Measurements from ENCODE around the gene ARL11.

The ARL11 gene

DNA sequence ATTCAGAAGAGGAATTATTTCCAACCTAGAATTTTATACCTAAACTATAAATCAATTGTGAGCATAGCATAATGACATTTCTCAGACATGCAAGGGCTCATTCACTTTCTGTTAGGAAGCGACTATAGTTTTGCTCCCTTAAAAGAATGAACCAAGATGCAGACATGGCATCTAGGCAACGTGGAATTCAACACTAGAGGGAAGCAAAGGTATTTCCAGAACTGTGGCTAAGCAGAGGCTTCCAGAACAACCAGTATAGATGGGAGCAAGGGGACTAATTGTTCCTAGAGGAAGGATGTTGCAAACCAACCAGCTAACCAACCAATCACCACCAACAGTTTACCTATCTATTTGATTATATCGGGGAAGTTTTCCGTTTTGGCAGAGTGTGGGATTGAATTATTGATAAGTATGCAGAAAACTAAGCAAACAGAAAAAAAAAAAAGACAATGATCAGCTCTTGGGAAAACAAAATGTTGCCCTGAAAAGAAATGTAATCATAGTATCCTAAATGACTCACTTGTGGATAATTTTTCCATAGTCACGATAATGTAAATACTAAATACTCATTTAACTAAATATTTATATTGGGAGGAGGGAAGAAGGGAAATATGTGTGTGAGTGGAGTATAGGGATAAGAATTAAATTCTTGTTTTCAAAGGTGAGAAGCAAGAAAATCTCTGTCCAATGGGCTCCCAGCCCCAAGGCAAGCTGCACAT is 21.1 kb downstream of the ARL11 start:
- DNase-seq (ENCODE audit: low spot score), result no peak

DNA sequence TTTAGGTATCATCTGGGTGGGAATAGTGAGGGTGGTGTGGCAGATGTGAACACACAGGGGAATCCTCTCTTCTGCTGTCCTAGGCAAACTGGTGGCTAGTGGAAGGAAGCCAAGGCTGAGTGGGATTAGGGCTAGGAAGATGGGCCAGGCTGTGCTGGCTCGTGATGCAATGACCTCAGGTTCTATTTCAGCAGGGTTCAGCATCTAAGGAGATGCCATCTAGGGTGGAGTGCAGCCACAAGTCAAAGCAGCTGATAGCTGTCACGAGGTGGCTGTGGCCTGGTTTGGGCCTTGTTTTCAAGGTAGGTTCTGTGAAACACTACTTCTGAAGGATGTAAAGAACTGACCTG is 21.6 kb downstream of the ARL11 start:
- DNase-seq (ENCODE audit: low spot score), result no peak

GRCh38 chr13:49651570-49652354 is 23.5 kb downstream of the ARL11 start:
- no peak for DNase-seq (ENCODE audit: low spot score)

DNA sequence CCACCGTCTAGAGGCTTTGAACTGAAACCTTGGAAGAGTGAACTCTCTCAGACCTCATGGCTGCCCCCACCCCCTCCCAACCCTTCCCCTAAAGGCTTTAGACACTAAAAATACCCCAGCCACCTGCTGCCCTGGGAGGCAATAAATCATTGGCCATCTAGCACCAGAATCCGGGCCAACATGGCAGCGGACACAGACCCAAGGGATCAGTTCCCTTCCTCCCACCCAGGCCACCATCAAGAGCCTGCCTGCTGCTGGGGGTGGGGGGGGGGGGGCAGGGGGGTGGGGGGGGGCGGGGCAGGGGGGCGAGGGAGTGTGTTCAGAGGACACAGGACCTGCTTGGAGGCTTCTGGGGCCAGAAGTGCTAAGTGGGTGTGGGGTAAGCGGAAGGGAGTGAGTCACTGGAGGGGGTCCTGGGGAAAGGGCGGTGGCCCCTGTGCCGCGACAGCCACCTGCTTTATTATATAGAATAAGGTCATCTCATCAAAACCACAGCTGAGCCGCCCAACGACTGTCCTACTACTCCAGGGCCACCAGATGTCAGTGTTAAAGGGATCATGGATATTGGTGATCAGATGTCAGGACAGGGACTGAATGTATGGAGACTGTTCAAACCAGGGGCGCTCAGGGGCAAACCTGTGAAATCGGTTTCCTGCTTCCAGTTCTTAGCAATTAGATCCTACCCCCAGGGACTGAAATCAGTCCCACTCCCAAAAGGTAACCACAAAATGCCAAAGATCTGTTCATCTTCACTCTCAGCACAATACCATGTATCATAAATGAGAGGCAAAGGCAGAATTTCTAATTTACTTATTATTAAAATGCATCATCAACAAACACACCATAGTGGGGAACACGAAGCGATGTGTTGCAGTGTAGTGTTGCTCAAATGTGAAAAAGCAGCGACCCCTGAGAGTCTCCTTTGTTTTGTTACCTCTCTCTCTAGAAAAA is 24.3 kb downstream of the ARL11 start:
- no peak for DNase-seq (ENCODE audit: low spot score)

- no peak for DNase-seq (ENCODE audit: low spot score)
Measured at GRCh38 chr13:49653478-49653877, 25.2 kb downstream of the ARL11 start.

GRCh38 chr13:49654011-49654410 is 25.7 kb downstream of the ARL11 start:
- no peak for DNase-seq (ENCODE audit: low spot score)

DNA sequence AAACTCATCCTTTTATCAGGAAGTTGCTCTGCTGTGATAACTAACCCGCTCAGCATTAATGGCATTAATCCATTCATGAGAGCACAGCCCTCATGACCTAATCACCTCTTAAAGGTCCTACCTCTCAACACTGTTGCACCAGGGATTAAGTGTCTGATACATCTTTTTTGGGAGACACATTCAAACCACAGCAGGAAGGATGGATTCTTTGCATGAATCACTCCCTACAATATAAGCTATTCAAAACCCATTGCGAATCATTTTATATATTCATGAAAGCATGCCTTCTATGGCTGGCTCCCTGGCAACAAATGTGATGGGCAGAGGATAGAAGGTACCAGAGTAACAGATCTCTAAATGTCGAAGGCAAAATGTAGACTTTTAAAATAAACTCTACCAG is 27.6 kb downstream of the ARL11 start:
- no peak for DNase-seq (ENCODE audit: low spot score)

DNA sequence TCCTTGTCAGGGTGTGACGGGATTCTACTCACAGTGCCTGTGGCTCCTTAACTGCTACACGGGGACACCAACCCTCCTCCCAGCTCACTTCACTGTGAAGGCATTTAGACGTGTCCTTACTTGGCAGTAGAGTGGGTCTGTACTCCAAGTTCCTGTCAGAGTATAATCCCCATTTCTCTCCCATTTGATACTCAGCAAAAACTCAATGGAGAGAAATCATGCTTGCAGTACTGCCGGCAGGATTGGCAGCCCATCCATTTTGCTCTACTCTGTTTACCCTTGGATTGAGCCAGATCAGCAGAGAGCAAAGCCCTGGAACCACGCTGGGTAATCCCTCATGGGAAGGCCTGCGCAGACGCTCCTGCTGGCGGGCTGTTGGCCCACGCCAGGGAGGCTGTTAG is 28.9 kb downstream of the ARL11 start:
- no peak for DNase-seq (ENCODE audit: low spot score)

DNA sequence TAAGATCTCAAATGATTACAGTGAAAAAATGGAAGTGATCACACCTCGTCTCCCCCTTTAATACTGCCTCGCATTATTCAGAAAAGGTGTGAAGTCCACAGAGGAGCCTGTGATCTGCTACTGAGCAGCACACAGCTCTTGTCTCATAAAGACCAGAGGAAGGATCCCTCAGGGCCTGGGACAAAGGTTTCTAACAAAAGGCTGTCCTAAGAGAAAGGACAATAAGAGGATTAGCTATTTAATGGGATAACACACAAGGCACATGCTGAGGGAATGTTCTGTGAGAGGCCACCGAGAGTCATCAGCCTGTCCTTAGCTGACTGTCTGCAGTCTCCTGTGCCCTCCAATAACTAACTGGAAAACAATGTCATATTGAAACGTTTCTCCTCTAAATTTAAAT is 36.3 kb downstream of the ARL11 start:
- DNase-seq (ENCODE audit: low spot score), result no peak

DNA sequence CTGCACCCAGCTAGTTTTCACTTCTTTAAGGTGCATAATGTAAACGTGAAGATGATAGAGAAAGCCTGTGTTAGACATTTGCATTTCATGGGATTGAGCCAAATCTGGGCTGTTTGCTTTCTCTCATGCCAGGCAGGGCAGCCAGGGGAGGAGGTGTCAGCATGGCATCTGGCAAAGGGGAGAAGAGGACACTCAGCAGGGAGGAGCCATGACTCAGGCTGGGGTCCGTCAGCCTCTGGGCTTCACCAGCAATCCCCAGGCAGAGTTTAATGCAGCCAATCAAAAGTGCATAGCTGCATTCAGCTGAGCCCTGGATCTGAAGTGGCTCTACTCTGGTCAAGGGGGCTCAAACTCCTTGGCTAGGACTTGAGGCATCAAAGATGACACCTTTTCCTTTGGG is 39.5 kb downstream of the ARL11 start:
- no peak for DNase-seq (ENCODE audit: low spot score)

DNA sequence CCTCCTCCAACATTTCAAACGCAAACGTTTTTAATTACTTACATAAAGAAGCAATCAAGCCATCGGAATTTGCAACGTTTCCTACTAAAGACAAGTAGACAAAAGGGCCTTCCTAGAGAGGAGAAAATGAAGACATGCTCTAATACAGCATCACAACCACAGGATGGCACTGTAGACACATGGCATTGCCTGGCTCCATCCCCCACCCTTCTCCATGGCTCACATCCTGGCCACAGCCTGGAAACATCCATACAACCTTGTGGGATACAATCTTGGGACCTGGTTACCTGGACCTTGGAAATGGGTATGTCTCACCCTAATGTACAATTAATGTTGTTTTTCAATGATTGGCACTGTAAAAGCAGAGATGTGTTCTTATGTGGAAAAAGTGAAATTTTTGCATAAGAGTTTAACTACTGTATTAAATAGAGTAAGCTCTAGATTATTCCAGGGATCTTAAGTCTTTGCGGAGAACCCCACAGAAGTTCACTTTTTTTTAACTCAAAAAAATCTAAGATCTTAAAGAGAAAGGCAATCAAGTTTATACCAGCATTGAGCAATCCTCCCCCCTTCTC is 41.5 kb downstream of the ARL11 start:
- DNase-seq (ENCODE audit: low spot score), result peak; percentile 81

- no peak for DNase-seq (ENCODE audit: low spot score)
Measured at GRCh38 chr13:49670828-49671227, 42.5 kb downstream of the ARL11 start.

GRCh38 chr13:49676581-49677298 is 48.4 kb downstream of the ARL11 start:
- no peak for DNase-seq (ENCODE audit: low spot score)

DNA sequence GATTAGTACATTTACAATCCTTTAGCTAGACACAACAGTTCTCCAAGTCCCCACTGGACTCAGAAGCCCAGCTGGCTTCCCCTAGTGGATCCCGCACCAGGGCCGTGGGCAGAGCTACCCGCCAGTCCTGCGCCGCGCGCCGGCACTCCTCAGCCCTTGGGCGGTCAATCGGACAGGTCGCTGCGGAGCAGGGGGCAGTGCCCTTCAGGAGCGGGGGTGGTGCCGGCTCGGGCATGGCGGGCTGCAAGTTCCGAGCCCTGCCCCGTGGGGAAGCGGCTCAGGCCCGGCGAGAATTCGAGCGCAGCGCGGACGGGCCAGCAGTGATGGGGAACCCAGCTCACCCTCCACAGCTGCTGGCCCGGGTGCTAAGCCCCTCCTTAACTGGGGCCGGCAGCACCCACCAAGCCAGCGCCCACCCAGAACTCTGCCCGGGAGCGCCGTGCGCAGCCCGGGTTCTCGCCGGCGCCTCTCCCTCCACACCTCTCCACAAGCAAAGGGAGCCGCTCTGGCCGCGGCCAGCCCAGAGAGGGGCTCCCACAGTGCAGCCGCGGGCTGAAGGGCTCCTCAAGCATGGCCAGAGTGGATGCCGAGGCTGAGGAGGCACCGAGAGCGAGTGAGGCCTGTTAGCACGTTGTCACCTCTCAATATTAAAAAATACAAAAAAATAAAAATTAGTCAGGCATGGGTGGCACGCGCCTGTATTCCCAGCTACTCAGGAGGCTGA is 50.0 kb downstream of the ARL11 start:
- DNase-seq (ENCODE audit: low spot score), result no peak

- no peak for DNase-seq (ENCODE audit: low spot score)
Measured at GRCh38 chr13:49679246-49679645, 50.9 kb downstream of the ARL11 start.

GRCh38 chr13:49681842-49682435 is 53.6 kb downstream of the ARL11 start:
- DNase-seq (ENCODE audit: low spot score), result no peak
